Nephron progenitor cell (in vitro differentiated cells): Measurements from ENCODE around the gene EDIL3.
A peak's percentile ranks its signal among the peaks of the same experiment; 100 is the strongest.

Experiments used
- DNase-seq: peaks from one replicate; pipeline ENCODE4 v3.0.0; 2021
- H3K27ac Mint-ChIP-seq: 2 replicates; pipeline ENCODE4 v1.8.0; 2021; ENCODE audit warnings: mild to moderate bottlenecking, moderate library complexity, mixed read lengths
- H3K27me3 Mint-ChIP-seq: 2 replicates; pipeline ENCODE4 v1.8.0; 2021; ENCODE audit warnings: mild to moderate bottlenecking, low read depth, mixed read lengths; ENCODE audit not compliant: poor library complexity
- H3K36me3 Mint-ChIP-seq: 2 replicates; pipeline ENCODE4 v1.8.0; 2021; ENCODE audit warnings: low read depth, mixed read lengths
- H3K4me1 Mint-ChIP-seq: 2 replicates; pipeline ENCODE4 v1.8.0; 2021; ENCODE audit warnings: mixed read lengths
- H3K4me3 Mint-ChIP-seq: 2 replicates; pipeline ENCODE4 v1.8.0; 2021; ENCODE audit warnings: mild to moderate bottlenecking, moderate library complexity, mixed read lengths
- H3K9me3 Mint-ChIP-seq: 2 replicates; pipeline ENCODE4 v1.8.0; 2021; ENCODE audit warnings: mild to moderate bottlenecking, moderate library complexity, mixed read lengths
- TF ChIP-seq, protein P1 (sequence below): fragments of 200-600 bp; sonication (generic); IDR thresholded peaks from 2 replicates; pipeline ENCODE4 v1.5.0; 2021; ENCODE audit warnings: antibody characterized with exemption

Gene EDIL3

GRCh38 chr5:83914662-83915418 is 469.8 kb downstream of the EDIL3 start:
- no peaks in the 10 kb centered on the region for H3K9me3 Mint-ChIP-seq
- no peak for DNase-seq
- H3K4me1 Mint-ChIP-seq, result peaks cover 11% of the 10 kb centered on the region
- H3K4me3 Mint-ChIP-seq, result no peak overlapping the region
- H3K36me3 Mint-ChIP-seq, result no peaks in the 10 kb centered on the region
- no peaks in the 10 kb centered on the region for H3K27me3 Mint-ChIP-seq
- H3K27ac Mint-ChIP-seq, result peak overlapping the region; percentile 25
- TF ChIP-seq, protein P1, sequence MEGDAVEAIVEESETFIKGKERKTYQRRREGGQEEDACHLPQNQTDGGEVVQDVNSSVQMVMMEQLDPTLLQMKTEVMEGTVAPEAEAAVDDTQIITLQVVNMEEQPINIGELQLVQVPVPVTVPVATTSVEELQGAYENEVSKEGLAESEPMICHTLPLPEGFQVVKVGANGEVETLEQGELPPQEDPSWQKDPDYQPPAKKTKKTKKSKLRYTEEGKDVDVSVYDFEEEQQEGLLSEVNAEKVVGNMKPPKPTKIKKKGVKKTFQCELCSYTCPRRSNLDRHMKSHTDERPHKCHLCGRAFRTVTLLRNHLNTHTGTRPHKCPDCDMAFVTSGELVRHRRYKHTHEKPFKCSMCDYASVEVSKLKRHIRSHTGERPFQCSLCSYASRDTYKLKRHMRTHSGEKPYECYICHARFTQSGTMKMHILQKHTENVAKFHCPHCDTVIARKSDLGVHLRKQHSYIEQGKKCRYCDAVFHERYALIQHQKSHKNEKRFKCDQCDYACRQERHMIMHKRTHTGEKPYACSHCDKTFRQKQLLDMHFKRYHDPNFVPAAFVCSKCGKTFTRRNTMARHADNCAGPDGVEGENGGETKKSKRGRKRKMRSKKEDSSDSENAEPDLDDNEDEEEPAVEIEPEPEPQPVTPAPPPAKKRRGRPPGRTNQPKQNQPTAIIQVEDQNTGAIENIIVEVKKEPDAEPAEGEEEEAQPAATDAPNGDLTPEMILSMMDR, result no peak

DNA sequence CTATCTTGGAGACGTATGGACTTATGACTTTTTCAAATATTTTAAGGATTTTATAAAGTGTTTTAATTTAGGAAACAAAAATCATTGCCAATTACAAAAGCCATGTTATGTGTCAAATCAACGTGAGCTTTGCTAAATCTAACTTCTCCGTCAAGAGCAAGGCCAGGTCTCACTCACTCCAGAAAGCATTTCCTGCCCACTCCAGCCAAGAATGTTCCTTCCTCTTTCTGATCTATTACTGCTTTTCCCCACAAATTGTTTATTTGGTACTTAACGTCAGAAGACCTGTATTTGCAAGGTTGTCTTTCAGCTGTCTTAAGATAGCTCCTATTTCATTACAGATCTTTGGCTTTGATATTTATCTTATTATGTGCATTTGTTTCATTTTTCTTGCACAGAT is 470.5 kb downstream of the EDIL3 start:
- no peak overlapping the region for H3K4me3 Mint-ChIP-seq
- DNase-seq, result no peak
- no peak overlapping the region for H3K27ac Mint-ChIP-seq
- H3K9me3 Mint-ChIP-seq, result no peaks in the 10 kb centered on the region
- no peaks in the 10 kb centered on the region for H3K27me3 Mint-ChIP-seq
- no peaks in the 10 kb centered on the region for H3K36me3 Mint-ChIP-seq
- H3K4me1 Mint-ChIP-seq, result peaks cover 11% of the 10 kb centered on the region
- TF ChIP-seq, protein P1, result no peak

- Mint-ChIP-seq H3K9me3 (no peaks in the 10 kb centered on the region), H3K27ac (no peak overlapping the region), H3K27me3 (no peaks in the 10 kb centered on the region), H3K36me3 (no peaks in the 10 kb centered on the region), H3K4me3 (no peak overlapping the region), H3K4me1 (peaks cover 11% of the 10 kb centered on the region)
- TF ChIP-seq, protein P1, result no peak
- DNase-seq, result no peak
These were observed 471.1 kb downstream of the EDIL3 start for GRCh38 chr5:83913593-83913992.

- no peaks in the 10 kb centered on the region for H3K36me3 Mint-ChIP-seq
- no peak for DNase-seq
- no peak overlapping the region for H3K27ac Mint-ChIP-seq
- no peaks in the 10 kb centered on the region for H3K4me1 Mint-ChIP-seq
- no peaks in the 10 kb centered on the region for H3K27me3 Mint-ChIP-seq
- H3K4me3 Mint-ChIP-seq, result no peak overlapping the region
- TF ChIP-seq, protein P1, result no peak
- H3K9me3 Mint-ChIP-seq, result no peaks in the 10 kb centered on the region
These were observed 473.2 kb downstream of the EDIL3 start for GRCh38 chr5:83911367-83911919.

DNA sequence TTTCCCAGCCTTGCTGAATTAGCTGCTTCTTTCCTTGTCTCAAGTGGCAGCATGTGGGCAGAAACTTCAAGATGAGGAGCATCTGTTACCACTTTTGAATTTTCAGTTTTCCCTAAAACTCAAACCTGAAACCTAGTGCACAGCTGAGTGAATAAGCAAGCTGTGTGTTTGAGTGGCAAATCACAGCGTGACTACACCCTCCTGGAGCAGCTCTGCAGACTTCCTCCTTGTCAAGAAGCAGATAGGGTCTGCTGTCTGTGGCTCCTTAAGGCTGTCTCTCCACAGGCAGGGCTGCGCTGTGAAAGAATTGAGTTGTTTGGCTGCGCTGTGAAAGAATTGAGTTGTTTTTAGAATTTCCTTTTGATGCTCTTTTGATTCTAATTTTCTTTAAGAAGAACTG is 484.4 kb downstream of the EDIL3 start:
- Mint-ChIP-seq H3K4me3 (no peak overlapping the region), H3K9me3 (peaks cover 8% of the 10 kb centered on the region), H3K27me3 (no peaks in the 10 kb centered on the region), H3K4me1 (peaks cover 26% of the 10 kb centered on the region), H3K27ac (no peak overlapping the region), H3K36me3 (no peaks in the 10 kb centered on the region)
- TF ChIP-seq, protein P1, result no peak
- DNase-seq, result no peak
